Spleen (tissue), 7 donors: ENCODE measurements around the gene PRDX5.
A peak's percentile ranks its signal among the peaks of the same experiment; 100 is the strongest.

ENCODE experiments used
- POLR2A ChIP-seq, 3 donors: fragments of 450-650 bp; IDR thresholded peaks; one replicate each; pipeline ENCODE4 v1.5.1; 2017; ENCODE audit warnings: antibody characterized with exemption in 3 of 3, mild to moderate bottlenecking in 1 of 3
- POLR2AphosphoS5 ChIP-seq, 3 donors: sonication (generic); formaldehyde crosslinking; IDR thresholded peaks; one replicate each; pipeline ENCODE4 v1.5.1; 2017; ENCODE audit warnings: antibody characterized with exemption in 3 of 3
- TF ChIP-seq, protein P1 (sequence below), 11 experiments: fragments of 200-600 bp in 7 of 11; fragments of 450-650 bp in 4 of 11; sonication (generic) in 4 of 11; IDR thresholded peaks in 8 of 11; conservative IDR thresholded peaks in 3 of 11; 1 replicate in 7 of 11; 2 replicates in 4 of 11; pipeline versions ENCODE4 v1.4.0 to v1.8.0; 2016 to 2021; ENCODE audit warnings: antibody characterized with exemption in 11 of 11, inconsistent platforms in 4 of 11, mild to moderate bottlenecking in 1 of 11
- donor health status: DM: no; HTN: no; CAD: no; lungs with moderate emphysema.
- donor health status: DM: no; HTN: no; CAD: no.
- donor health status: DM: no; HTN: no; CAD: no.

DNA sequence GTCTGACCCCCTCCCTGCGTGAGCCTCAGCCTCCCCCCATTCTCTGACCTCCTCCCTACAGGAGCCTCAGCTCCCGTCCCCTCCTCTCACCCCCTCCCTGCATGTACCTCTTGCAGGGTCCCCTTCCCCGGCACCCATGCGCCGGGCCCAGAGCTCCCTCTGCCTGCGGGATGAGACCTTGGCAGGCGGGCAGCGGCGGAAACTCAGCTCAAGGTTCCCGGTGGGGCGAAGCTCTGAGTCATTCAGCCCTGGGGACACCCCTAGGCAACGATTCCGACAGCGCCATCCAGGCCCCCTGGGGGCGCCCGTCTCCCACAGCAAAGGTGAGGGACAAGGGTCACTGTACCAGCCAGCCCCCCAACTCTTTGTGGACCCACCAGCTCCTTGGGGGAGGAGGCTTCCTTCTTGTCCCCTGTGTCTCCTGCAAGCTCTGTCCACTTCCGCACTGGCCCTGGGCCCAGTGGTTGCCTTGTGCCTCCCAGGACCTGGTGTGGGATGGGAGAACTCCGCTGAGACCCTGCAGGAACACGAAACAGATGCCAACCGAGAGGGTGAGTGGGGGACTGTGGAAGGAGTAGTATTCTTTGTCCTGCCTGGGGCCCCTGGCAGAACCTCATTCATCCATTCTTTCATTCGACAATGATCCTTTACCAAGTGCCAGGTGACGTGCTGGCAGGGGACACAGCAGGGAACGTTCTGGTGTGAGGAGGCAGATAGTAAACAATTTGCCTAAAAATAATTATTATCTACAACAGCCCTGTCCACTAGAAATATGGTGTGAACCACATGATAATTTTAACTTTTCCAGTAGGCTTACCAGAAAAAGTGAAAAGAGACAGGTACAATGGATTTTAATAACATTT is 37.4 kb downstream of the PRDX5 start:
- TF ChIP-seq, protein P1, sequence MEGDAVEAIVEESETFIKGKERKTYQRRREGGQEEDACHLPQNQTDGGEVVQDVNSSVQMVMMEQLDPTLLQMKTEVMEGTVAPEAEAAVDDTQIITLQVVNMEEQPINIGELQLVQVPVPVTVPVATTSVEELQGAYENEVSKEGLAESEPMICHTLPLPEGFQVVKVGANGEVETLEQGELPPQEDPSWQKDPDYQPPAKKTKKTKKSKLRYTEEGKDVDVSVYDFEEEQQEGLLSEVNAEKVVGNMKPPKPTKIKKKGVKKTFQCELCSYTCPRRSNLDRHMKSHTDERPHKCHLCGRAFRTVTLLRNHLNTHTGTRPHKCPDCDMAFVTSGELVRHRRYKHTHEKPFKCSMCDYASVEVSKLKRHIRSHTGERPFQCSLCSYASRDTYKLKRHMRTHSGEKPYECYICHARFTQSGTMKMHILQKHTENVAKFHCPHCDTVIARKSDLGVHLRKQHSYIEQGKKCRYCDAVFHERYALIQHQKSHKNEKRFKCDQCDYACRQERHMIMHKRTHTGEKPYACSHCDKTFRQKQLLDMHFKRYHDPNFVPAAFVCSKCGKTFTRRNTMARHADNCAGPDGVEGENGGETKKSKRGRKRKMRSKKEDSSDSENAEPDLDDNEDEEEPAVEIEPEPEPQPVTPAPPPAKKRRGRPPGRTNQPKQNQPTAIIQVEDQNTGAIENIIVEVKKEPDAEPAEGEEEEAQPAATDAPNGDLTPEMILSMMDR (IDR thresholded peaks at IDR 0.05 in 8 of 11, conservative IDR thresholded peaks at IDR 0.05 in 3 of 11) = peak; percentile 53 to 85 (median 78)
- TF ChIP-seq POLR2AphosphoS5 (IDR thresholded peaks at IDR 0.05) (peak; percentile 57 to 81 (median 80)), POLR2A (IDR thresholded peaks at IDR 0.05) (no peak)
